B cell (primary cell): Measurements from ENCODE around the gene SLC2A10. TPM values are rescaled to one million over a fixed set of nuclear protein-coding genes. Genes with fewer than 3 reads are reported as not detected.
"Not testable (repeated sequence)": the region's sequence is repeated elsewhere in the genome, so short reads cannot be mapped to it uniquely, and the experiment has no call there.

Experiments
- ATAC-seq: fragments of 200-7000 bp; cut with Tn5 transposase; one replicate; pipeline ENCODE4 v1.10.0; 2021; ENCODE audit warnings: low read depth, mild to moderate bottlenecking, moderate number of reproducible peaks, moderate library complexity
- CTCF ChIA-PET: fragments of 350-600 bp; sonication (Branson Sonifier 250); formaldehyde crosslinking; loops from one replicate; lab custom pipeline; 2021; ENCODE audit warnings: antibody characterized with exemption, inconsistent platforms; lab: Charles Lee
- POLR2A ChIA-PET: fragments of 350-600 bp; sonication (Branson Sonifier 250); formaldehyde crosslinking; loops from one replicate; lab custom pipeline; 2021; ENCODE audit warnings: antibody characterized with exemption; lab: Charles Lee
- DNase-seq: peaks from one replicate; pipeline ENCODE4 v3.0.0; 2013
- H2AFZ ChIP-seq: 2 replicates; pipeline ENCODE4 v1.6.1; 2012; ENCODE audit warnings: mild to moderate bottlenecking, low read depth, low read length; ENCODE audit not compliant: insufficient read depth, poor library complexity, severe bottlenecking
- H3K27ac ChIP-seq, 2 donors: 1 replicate in 1 of 2; 2 replicates in 1 of 2; pipeline ENCODE4 v1.5.1; 2012 to 2013; ENCODE audit warnings: low read length in 2 of 2, mild to moderate bottlenecking in 2 of 2, moderate library complexity in 1 of 2
- H3K27me3 ChIP-seq, 4 experiments: fragments of 200-600 bp in 1 of 4; sonication (generic) in 1 of 4; replicated peaks in 1 of 4; 1 replicate in 2 of 4; 2 replicates in 2 of 4; pipeline versions ENCODE4 v1.6.1 to v1.7.0; 2013 to 2016; ENCODE audit warnings: low read length in 3 of 4, mild to moderate bottlenecking in 2 of 4, mixed read lengths in 1 of 4, moderate library complexity in 1 of 4; ENCODE audit not compliant: insufficient read depth in 4 of 4, control insufficient read depth in 3 of 4; ENCODE audit errors: control extremely low read depth in 1 of 4
- H3K36me3 ChIP-seq, 2 experiments: replicated peaks in 1 of 2; 1 replicate in 1 of 2; 2 replicates in 1 of 2; pipeline versions ENCODE4 v1.6.1 to v1.7.1; 2013; ENCODE audit warnings: low read length in 1 of 2; ENCODE audit not compliant: insufficient read depth in 2 of 2, control insufficient read depth in 1 of 2; ENCODE audit errors: control extremely low read depth in 1 of 2, extremely low read depth in 1 of 2
- H3K4me1 ChIP-seq, 2 donors: fragments of 200-600 bp in 1 of 2; sonication (generic) in 1 of 2; 1 replicate in 1 of 2; 2 replicates in 1 of 2; pipeline versions ENCODE4 v1.5.1 to v1.6.1; 2013 to 2017; ENCODE audit warnings: low read length in 2 of 2; ENCODE audit not compliant: control insufficient read depth in 2 of 2, insufficient read depth in 2 of 2
- H3K4me2 ChIP-seq: replicated peaks from 2 replicates; pipeline ENCODE3; 2012; ENCODE audit warnings: mild to moderate bottlenecking, low read depth, low read length; ENCODE audit not compliant: poor library complexity, severe bottlenecking
- H3K4me3 ChIP-seq, 5 experiments: fragments of 200-600 bp in 1 of 5; sonication (generic) in 1 of 5; 1 replicate in 3 of 5; 2 replicates in 2 of 5; pipeline versions ENCODE4 v1.5.1 to v1.7.0; 2011 to 2016; ENCODE audit warnings: low read length in 4 of 5, mild to moderate bottlenecking in 4 of 5, low read depth in 2 of 5, control low read depth in 1 of 5, moderate library complexity in 1 of 5; ENCODE audit not compliant: insufficient read depth in 1 of 5; ENCODE audit errors: control extremely low read depth in 1 of 5, extremely low read depth in 1 of 5
- H3K79me2 ChIP-seq: fragments of 200-600 bp; sonication (generic); one replicate; pipeline ENCODE4 v1.6.0; 2016; ENCODE audit warnings: low read length; ENCODE audit not compliant: control insufficient read depth, insufficient read depth
- H3K9ac ChIP-seq: fragments of 200-600 bp; sonication (generic); 2 replicates; pipeline ENCODE4 v1.6.1; 2017; ENCODE audit warnings: mild to moderate bottlenecking, low read length, moderate library complexity
- H3K9me3 ChIP-seq, 3 donors: one replicate each; pipeline versions ENCODE4 v1.6.1 to v1.7.1; 2013; ENCODE audit warnings: low read length in 2 of 3; ENCODE audit not compliant: control insufficient read depth in 2 of 3, insufficient read depth in 1 of 3; ENCODE audit errors: control extremely low read depth in 1 of 3
- H4K20me1 ChIP-seq: 2 replicates; pipeline ENCODE4 v1.6.0; 2012; ENCODE audit warnings: mild to moderate bottlenecking, low read length; ENCODE audit not compliant: insufficient read depth, control insufficient read depth, poor library complexity, severe bottlenecking
- H3K27ac Mint-ChIP-seq: one replicate; pipeline ENCODE4 v1.8.0; 2021; ENCODE audit warnings: mixed read lengths
- H3K27me3 Mint-ChIP-seq: one replicate; pipeline ENCODE4 v1.8.0; 2021; ENCODE audit warnings: mixed read lengths
- H3K4me1 Mint-ChIP-seq: one replicate; pipeline ENCODE4 v1.8.0; 2021; ENCODE audit warnings: mixed read lengths
- H3K4me3 Mint-ChIP-seq: one replicate; pipeline ENCODE4 v1.8.0; 2021; ENCODE audit warnings: mixed read lengths
- H3K9me3 Mint-ChIP-seq: one replicate; pipeline ENCODE4 v1.8.0; 2022; ENCODE audit warnings: mixed read lengths; ENCODE audit not compliant: insufficient read depth
- CTCF ChIP-seq: fragments of 200-600 bp; IDR thresholded peaks from one replicate; pipeline ENCODE4 v1.8.0; 2022; ENCODE audit warnings: antibody characterized with exemption, mild to moderate bottlenecking
- EZH2 ChIP-seq: IDR thresholded peaks from 2 replicates; pipeline ENCODE4 v1.6.1; 2012; ENCODE audit warnings: borderline replicate concordance, low read depth, mild to moderate bottlenecking, moderate library complexity, low read length; ENCODE audit not compliant: insufficient read depth, poor library complexity, severe bottlenecking
- WGBS: methylation state at CpG from one replicate; pipeline ENCODE4 v1.1.5; 2013; ENCODE audit warnings: missing lambda C conversion rate; ENCODE audit not compliant: insufficient coverage; 5-methylcytosine and 5-hydroxymethylcytosine counted together
- intact Hi-C: fragments of 100-400 bp; cut with micrococcal nuclease; formaldehyde crosslinking; loops from one replicate; pipeline ENCODE4 v1.10.0; 2022
- polyA plus RNA-seq: library from polyadenylated mRNA; depleted of rRNA; stranded (reverse); fragments of >200 nt; gene quantifications from 2 replicates; pipeline ENCODE4 v1.2.3, GENCODE V29; 2012
- total RNA-seq, 2 donors: library from RNA; stranded (reverse); fragments of 120-200 nt in 1 of 2; gene quantifications; 1 replicate in 1 of 2; 2 replicates in 1 of 2; pipeline versions ENCODE4 v1.2.3 to v1.2.4, GENCODE V29; 2013 to 2022

SLC2A10 gene
- total and polyA plus RNA-seq, 2 donors (not counting 1 experiment from before 2014, with no cell fraction given) = not detected

GRCh38 chr20:46674253-46675083, 35.0 kb upstream of the SLC2A10 start:
- no peak overlapping the region for H2AFZ ChIP-seq
- no peak for ATAC-seq
- peaks cover 7% of the 10 kb centered on the region for H3K9me3 Mint-ChIP-seq
- H3K27me3 ChIP-seq = peaks cover 0 to 2% (median 0%) of the 10 kb centered on the region in 4 experiments
- 85% methylated on average over 8 of the region's 14 CpGs for whole genome bisulfite sequencing
- CTCF ChIA-PET = interaction anchor here (1.1 kb wide), 1 partner anchor 26 kb away, joined by 3 read pairs; no protein-coding TSS in a partner anchor
- peaks cover 6% of the 10 kb centered on the region for H3K27me3 Mint-ChIP-seq
- H3K4me3 ChIP-seq = no peak overlapping the region
- H3K4me1 Mint-ChIP-seq = no peaks in the 10 kb centered on the region
- no peak for DNase-seq
- POLR2A ChIA-PET = no interaction called here
- no peak overlapping the region for H3K4me3 Mint-ChIP-seq
- H3K27ac ChIP-seq = no peak overlapping the region
- H3K9ac ChIP-seq = no peak overlapping the region
- no peaks in the 10 kb centered on the region for H3K79me2 ChIP-seq
- no peak overlapping the region for H3K27ac Mint-ChIP-seq
- no peaks in the 10 kb centered on the region for H4K20me1 ChIP-seq
- H3K36me3 ChIP-seq = no peaks in the 10 kb centered on the region
- peaks cover 0 to 12% (median 9%) of the 10 kb centered on the region in 3 donors for H3K9me3 ChIP-seq
- TF ChIP-seq EZH2 (no peak), CTCF (no peak)
- no peaks in the 10 kb centered on the region for H3K4me1 ChIP-seq
- intact Hi-C loops = no loop called here
- H3K4me2 ChIP-seq = no peak overlapping the region

- peaks cover 14% of the 10 kb centered on the region for H4K20me1 ChIP-seq
- H3K4me3 ChIP-seq, H3K4me1 ChIP-seq, DNase-seq, H3K79me2 ChIP-seq, H3K9me3 ChIP-seq, H3K27me3 ChIP-seq, H3K27ac ChIP-seq, POLR2A ChIA-PET, H3K4me1 Mint-ChIP-seq, H3K4me3 Mint-ChIP-seq, H2AFZ ChIP-seq, H3K36me3 ChIP-seq, intact Hi-C loops, H3K27ac Mint-ChIP-seq, H3K9ac ChIP-seq, H3K4me2 ChIP-seq, ATAC-seq, H3K9me3 Mint-ChIP-seq, H3K27me3 Mint-ChIP-seq: not testable (repeated sequence)
- CTCF ChIA-PET = interaction anchor here (1.0 kb wide), 1 partner anchor 14 kb away, joined by 3 read pairs; no protein-coding TSS in a partner anchor
- WGBS = 95% methylated on average over 6 of the region's 14 CpGs
Observed at GRCh38 chr20:46676649-46677316, 32.7 kb upstream of the SLC2A10 start.
